HG03439 (cell line): ENCODE measurements around the gene HMGB1.
"Not testable (repeated sequence)": the region's sequence is repeated elsewhere in the genome, so short reads cannot be mapped to it uniquely, and the experiment has no call there.

Source experiments
- ATAC-seq: cut with Tn5 transposase; IDR thresholded peaks from one replicate; pipeline ENCODE4 v1.9.1; 2021; ENCODE audit warnings: mild to moderate bottlenecking, moderate library complexity; ENCODE audit not compliant: unreplicated experiment

Gene HMGB1

DNA sequence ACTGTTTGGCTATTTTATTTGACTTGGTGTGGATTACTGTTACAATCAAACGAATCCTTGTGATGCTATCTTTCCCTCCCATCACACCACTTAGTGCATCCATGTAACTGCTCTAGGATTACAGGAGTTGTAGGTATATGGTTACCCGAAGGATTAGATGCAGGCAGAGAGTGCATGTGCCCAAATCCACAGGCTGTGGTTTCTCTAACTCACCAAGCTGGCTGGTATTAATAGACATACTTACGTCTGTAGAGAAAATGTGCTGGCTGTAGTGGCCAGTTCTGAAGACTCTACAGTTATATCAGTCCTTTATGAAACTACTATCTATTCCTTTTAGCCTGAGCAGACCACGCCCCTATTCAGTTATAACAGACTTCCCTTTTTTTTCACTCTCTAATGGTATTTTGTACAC lies 1.1 kb upstream of the HMGB1 start:
- ATAC-seq, result no peak

DNA sequence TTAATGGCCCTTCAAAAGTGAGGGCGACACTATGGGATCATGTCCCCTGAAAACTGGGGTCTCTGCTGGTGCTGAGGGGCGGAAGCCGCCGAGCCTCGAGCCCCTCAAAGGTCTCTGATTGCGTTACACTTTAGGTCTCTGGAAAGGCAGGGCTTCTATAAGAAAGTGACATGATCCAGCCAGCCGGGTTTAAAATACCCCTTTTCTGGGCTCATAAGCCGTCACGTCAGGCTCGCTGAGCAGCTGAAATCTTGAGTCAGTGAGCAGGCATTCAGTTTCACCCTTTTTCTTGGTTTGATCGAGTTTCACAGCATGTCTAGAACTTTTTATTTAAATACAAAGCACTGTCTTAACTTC lies 600 bp upstream of the HMGB1 start:
- ATAC-seq, result no peak

DNA sequence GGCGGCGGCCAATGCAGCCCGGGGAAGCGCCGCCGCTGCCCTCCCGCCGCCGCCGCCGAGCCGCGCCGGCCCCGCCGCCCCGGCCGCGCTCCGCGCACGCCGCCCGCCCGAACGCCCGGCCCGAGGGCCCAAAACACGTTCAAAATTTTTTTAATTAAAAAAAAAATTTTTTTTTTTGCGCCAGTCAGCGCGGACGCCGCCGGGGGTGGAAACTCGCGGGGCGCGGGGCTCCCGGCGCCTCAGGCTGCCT lies 468 bp downstream of the HMGB1 start:
- ATAC-seq, result peak; percentile 12

DNA sequence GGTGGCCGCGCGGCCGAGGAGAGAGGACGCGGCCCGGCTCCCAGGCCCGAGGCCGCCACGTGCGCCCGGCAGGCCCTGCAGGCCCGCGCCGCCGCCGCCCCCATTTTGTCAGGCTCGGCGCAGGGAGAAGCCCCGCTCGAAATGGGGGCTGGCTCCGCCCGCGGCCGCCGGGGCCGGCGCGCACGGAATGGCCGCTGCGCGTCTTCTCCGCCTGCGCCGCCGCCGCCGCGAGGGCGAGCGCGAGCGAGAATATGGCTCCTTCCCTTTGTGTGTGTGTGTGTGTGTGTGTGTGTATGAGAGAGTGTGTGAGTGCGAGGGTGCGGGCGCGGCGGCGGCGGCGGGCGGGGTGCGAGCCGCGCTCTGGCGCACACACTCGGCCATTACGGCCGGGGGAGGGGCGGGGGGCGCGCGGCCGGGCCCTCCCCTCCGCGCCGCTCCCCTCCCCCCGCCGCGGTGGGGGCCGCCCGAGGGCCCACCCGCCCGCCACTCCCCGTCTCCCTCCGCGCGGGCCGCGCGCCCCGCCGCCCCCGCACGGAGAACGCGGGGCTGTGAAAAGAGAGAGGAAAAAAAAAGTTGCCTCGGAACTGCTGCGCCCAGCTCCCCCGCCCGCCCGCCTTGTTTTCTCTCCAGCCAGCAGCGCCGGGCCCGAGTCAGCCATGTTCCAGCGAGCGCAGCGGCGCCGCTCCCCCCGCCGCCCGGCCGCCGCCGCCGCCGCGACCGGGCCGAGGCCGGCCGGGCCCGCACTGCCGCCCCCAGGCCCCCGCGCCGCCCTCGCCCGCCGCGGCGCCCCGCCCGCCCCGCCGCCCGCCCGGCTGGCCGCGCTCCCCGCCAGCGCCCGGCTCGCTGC lies 1.0 kb downstream of the HMGB1 start:
- peak; percentile 32 for ATAC-seq

DNA sequence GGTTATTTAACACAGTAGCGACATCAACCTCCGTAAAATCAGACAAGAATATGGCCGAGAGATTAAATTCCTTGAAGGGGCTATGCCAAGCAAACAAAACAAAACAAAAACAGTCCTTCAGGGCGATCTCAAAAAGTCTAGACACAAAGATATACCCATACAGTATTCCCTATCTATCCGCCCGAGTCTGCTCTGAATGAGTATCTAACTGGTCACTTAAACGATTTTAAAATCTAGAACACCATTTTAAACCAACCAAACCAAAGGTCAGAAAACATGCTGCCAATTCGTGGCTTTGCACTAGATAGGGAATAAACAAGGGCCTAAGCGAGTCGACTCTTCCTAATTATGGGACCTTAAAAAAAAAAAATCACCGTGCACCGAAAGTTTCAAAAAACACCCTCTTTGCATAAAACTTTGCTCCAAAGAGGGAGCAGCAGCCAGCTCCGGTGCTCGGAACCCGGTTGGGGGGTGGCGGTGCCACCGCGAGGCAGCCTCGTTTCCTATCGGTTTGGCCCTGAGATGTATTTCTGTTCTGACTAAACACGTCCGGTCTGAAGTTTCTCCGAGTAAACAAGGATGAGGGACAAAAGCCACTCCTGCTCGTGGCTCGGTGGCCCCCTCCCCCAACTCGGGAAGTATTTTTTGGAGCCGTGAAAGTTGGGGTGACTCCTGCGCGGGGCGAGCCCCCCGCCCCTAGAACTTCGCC lies 1.8 kb downstream of the HMGB1 start:
- ATAC-seq, result peak; percentile 44

DNA sequence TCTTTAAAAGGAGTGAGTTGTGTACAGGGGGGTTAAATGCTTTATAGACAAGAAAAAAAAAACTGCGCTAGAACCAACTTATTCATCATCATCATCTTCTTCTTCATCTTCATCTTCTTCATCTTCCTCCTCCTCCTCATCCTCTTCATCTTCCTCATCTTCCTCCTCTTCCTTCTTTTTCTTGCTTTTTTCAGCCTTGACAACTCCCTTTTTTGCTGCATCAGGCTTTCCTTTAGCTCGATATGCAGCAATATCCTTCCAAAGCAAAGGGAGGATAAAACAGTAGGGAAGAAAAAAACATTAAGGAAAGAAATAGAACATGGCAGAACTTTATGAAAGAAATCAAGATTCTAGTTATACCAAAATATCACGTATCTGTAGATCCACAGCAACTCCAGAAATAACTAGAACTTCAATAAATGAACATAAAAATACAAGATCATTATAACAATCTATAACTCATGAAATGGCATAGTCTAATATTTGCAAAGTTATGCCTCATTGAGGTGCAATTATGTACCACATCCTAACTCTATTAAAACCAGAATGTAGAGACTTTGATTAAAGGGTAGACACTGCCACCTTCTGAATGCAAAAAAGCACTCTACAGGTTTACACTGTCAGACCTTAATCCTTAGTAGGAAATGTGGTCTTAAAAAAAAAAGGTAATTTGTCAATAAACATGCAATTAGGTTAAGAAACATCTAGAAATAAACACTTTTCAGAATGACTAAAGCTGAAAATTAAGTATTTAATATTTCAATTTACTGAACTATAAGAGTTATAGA lies 4.3 kb downstream of the HMGB1 start:
- ATAC-seq, result not testable (repeated sequence)

DNA sequence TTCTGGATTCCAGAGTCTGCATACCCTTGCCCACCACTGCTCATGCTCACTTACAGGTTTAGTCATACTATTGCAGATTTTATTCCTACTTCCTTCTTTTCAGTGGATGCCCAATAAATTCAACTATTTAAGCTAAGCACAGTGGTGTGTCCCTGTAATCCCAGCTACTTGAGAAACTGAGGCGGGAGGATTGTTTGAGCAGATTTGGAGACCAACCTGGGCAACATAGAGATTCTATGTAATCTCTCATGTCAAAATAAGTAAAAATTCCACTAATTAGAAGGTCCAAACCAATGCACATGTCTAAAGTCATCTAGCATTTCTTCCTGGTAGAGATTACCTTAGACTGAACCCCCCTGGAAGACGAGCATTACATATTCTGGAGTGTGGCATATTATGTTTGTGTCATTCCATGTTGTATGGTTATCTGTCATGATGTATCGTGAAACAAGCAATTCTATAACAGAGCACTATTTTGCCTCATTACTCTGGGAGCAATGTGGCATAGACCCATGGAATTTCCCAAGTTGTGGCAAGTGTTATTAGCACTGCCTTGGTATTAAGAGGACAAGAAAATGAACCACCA lies 8.3 kb downstream of the HMGB1 start:
- no peak for ATAC-seq

DNA sequence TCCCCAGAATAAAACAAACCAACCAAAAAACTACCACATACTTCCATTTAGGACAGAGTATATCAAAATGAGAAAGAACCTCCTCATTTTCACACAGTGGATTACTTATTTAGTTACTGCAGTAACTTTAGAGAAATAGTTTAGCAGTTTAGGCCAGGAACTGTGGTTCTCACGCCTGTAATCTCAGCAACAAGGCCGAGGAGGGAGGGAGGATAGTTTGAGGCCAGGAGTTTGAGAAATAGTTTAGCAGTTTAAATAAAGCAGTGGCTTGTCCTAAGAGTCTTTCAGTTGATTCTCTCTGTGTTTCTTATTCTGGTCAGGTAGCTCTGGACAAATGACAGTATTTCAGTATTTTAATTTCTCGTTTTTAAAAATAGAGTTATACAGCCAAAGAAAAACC lies 9.4 kb downstream of the HMGB1 start:
- no peak for ATAC-seq

DNA sequence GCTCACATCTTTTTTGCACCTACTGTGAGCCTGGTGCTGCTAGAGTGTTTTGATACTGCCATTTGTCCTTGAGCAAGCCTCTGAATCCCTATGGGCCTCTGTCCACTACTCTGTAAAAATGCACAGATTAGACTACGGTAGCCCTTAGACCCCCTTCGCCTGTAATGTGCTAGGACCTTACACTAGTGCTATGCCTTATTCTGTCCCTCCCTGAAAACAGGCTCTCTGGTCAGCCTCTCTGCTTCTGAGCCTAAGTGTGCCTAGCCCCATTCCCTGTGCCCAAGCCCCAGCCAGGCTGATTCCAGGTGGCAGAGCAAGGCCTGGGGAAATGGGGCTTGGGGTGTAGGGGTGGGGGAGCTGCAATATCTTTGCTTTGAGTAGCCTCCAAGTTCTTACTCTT lies 10.7 kb downstream of the HMGB1 start:
- no peak for ATAC-seq

DNA sequence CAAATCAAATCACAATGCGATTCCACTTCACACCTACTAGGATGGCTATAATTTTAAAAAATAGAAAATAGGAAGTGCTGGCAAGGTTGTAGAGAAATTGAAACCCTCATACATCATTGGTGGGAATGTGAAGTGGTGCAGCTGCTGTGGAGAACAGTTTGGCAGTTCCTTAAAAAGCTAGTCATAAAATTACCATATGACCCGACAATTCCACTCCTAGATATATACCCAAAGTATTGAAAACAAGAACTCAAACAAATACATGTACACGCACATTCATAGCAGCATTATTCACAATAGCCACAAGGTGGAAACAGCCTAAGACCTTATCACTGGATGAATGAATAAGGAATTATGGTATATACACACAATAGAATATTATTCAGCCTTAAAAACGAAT lies 12.0 kb downstream of the HMGB1 start:
- no peak for ATAC-seq

DNA sequence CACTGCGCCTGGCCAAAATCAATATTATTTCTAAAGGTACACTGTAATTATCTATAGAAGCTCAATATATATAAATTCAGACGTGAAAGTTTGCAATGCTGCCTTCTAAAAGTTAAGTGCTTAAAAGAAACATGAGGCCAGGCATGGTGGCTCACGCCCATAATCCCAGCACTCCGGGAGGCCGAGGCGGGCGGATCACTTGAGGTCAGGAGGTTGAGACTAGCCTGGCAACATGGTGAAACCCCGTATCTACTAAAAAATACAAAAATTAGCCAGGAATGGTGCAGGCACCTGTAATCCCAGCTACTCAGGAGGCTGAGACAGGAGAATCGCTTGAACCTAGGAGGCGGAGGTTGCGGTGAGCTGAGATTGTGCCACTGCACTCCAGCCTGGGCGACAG lies 14.3 kb downstream of the HMGB1 start:
- not testable (repeated sequence) for ATAC-seq

DNA sequence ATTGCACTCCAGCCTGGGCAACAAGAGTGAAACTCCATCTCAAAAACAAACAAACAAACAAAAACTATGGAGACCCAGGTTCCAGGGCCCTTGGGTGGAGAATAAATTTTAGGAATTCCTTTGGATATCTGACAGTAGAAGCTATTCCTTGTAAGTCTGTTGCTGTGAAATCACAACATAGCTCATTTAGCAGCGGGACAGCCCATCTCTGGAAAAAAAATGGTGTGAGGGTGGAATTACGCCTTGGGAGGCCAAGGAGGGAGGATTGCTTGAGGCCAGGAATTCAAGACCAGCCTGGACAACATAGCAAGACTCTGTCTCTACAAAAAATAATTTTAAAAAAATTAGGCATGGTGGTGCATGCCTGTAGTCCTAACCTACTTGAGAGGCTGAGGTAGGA lies 15.7 kb downstream of the HMGB1 start:
- no peak for ATAC-seq

DNA sequence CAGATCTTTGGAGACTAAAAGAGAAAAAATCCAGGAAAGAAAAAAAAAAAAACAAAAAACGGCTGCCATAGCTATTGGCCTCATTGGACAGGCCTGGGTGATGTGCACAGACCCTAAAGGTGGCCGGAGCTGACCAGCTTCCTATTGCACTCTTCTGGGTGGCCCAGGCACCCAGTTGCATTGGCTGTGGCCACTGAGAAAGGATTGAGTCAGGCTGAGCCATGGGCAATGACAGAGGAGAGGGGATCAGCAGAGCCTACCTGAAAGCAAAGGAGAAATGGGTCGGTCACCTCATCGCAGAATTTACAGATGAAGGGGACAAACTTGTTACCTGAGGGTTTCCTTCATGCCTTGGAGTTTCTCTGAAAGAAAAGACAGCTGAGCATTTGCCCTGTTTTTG lies 17.3 kb downstream of the HMGB1 start:
- ATAC-seq, result no peak

DNA sequence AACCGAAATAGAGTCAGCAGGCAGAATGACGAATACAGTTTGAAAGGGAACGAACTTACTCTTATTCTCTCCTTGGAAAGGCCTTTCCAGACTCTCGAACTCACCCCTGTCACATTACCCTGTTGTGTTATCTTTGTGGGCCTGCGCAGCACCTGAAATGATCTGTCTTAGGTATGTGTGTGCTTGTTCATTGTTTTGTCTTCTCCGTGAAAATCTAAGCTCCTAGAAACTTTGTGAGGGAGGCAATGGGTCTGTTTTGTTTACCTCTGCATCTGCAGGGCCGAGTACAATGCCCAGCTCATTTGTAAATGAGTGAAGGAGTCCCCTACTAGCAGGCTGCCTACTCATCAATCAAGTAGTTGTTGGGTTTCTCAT lies 19.6 kb downstream of the HMGB1 start:
- ATAC-seq, result no peak

DNA sequence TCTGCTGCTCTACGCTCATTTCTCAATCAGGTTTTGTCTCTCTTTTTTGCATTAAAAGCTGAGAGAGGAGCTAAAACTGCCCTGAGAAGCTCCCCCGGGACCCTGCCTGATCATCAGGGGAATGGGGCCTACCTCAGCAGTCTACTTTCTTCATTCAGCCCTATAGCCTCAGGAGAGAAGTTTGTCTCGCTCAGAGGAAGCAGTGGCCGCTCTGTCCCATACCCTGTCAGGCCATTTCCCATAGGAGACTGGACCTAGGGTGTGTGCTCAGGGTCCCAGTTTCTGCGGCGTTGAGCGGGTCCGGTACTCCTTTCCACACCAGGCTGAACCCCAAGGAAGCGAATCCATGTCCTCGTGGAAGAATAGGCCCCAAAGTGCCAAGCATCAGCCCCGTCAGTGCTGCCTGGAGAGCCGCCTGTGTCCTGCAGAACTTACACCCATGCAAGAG lies 21.8 kb downstream of the HMGB1 start:
- ATAC-seq, result no peak

DNA sequence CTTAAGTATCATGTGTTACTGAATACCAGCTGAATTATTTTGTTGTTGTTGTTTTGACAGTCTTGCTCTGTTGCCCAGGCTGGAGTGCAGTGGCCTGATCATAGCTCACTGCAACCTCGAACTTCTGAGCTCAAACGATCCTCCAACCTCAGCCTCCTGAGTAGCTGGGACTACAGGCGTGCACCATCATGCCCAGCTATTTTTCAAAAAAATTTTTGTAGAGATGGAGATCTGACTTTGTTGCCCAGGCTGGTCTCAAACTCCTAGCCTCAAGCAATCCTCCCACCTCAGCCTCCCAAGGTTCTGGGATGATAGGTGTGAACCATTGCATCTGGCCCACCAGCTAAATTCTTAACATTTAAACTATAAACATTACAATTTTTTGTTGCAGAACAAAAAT lies 22.2 kb downstream of the HMGB1 start:
- not testable (repeated sequence) for ATAC-seq

DNA sequence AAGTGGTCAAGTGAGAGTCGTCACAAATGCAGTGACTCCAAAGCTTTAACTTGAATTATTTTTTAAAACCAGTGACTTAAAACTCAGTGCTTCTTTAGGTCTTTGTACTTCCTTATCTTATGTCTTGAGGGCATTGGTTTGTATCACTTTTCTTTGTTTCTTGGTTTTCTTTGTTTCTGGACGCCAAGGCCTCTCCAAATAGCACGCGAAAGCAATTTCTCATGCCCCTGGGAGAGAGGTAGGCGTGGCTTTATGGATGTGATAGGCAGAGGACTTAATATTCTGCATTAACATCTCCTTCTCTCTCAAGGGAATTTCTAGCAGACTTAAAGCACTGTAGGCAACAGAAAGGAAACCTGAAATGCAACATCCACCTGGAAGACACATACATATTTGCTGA lies 22.8 kb downstream of the HMGB1 start:
- ATAC-seq, result no peak

DNA sequence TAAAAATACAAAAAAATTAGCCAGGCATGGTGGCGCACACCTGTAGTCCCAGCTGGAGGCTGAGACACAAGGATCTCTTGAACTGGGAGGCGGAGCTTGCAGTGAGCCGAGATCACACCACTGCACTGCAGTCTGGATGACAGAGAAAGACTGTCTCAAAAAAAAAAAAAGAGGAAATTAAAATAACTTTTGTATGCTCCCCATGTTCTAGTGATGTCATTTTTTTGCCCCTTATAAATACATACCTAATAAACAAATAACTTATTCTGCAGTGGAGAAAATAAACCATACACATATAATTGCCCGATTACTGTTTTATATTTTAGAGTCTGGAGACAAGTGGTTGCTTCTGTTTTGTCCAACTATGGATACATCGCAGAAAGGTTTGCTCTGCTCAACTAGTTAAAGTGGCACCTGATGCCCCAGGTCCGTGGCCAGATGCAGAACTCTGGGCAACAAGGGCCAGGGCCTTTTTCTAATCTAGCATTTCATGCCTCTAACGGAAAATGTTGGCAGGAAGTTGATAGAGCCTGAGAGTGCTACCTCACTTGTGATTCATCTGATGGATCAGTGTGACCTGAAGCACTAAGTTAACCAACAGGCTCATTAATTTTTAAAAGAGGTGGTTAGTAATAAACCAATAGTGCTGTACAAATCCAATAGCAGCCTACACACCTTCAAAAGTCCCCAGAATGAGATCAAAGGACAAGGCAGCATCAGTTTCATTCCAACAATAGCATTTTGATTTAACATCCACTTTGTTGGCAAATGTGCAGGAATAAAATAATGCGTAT lies 24.6 kb downstream of the HMGB1 start:
- ATAC-seq, result no peak

DNA sequence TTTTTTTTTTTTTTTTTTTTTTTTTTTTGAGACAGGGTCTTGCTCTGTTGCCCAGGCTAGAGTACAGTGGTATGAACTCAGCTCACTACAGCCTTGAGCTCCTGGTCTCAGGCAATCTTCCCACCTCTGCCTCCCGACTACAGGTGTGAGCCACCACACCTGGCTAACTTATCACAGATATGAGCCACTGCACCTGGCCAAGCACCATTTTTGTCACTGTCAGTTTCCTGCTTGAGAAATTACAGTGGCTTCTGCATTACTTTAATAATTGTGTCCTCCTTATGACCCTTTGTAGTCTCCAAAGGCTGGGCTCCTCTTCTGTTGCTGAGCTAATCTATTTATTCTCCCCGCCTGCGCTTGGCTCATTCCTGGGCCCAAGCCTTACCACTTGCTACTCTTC lies 27.4 kb downstream of the HMGB1 start:
- no peak for ATAC-seq

DNA sequence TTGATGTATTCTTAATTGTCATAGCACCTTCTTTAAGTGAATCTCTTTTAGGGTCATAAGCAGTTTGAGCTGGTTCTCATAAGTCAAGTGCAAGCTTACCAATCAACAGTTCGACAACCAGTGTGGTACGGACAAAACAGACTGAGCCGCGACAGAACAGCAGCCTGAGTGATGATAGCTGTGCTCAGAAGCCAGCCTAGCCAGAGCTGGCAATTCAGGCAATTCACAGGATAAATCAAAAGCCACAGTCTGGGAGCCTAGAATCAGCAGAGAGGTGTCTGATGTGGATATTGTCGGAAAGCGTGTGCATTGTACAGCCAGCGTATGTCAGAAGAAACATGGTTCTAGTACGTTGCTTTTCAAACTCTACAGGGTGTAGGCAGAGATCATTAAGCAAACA lies 28.6 kb downstream of the HMGB1 start:
- no peak for ATAC-seq

DNA sequence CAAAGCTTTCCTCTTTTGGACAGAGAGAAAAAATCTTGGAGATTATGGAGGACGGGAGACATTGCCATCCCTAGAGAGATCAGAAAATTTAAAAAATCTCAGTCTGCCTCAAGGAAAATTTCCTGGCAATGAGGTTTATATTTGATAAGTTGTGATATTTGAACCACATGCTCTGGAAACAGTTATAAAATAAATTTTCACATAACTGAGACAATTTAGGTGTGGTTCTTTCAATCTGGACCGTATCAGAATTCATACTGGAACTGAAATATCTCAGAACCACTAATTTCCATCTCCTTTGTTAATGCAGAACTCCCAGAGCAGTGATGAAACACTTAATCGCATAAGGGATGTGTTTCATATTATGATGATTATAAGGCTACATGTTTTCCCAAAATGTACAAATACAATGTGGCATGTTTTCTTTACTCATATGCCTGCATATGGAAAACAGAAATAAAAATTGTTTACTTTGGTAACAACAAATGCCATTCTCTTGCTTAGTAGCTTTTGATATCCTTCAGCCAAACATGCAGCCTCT lies 29.8 kb downstream of the HMGB1 start:
- ATAC-seq, result no peak
